HepG2 (cell line): ENCODE data around the gene ENTREP3. TPM values are rescaled to one million over a fixed set of nuclear protein-coding genes. Genes with fewer than 3 reads are reported as not detected.

Experiments
- ARNT2 ChIP-seq: sonication (generic); formaldehyde crosslinking; IDR thresholded peaks from 2 replicates; pipeline ENCODE4 v1.8.0; 2022; ENCODE audit warnings: mild to moderate bottlenecking, low read depth, missing genetic modification reagents, moderate library complexity
- DBP ChIP-seq: sonication (generic); formaldehyde crosslinking; IDR thresholded peaks from 2 replicates; pipeline ENCODE4 v1.4.0; 2020; ENCODE audit warnings: missing genetic modification reagents; ENCODE audit errors: not compliant biosample characterization
- DR1 ChIP-seq: sonication (generic); formaldehyde crosslinking; IDR thresholded peaks from 2 replicates; pipeline ENCODE4 v1.8.0; 2021; ENCODE audit warnings: mild to moderate bottlenecking, missing genetic modification reagents, inconsistent platforms
- HNRNPUL1 ChIP-seq: fragments of 200-400 bp; formaldehyde crosslinking; IDR thresholded peaks from 2 replicates; pipeline ENCODE4 v1.6.1; 2017; ENCODE audit warnings: low read depth, mild to moderate bottlenecking, low read length, moderate library complexity
- IRF1 ChIP-seq: sonication (generic); formaldehyde crosslinking; IDR thresholded peaks from 2 replicates; pipeline ENCODE4 v1.4.0; 2020; ENCODE audit warnings: low read depth, mild to moderate bottlenecking, missing genetic modification reagents
- MED8 ChIP-seq: sonication (generic); formaldehyde crosslinking; IDR thresholded peaks from 2 replicates; pipeline ENCODE4 v1.8.1; 2023; ENCODE audit warnings: mild to moderate bottlenecking, missing genetic modification reagents; ENCODE audit not compliant: insufficient replicate concordance
- MEIS2 ChIP-seq: sonication (generic); formaldehyde crosslinking; IDR thresholded peaks from 2 replicates; pipeline ENCODE4 v1.9.0; 2021; ENCODE audit warnings: mild to moderate bottlenecking, missing genetic modification reagents
- PHB2 ChIP-seq: fragments of 450-650 bp; IDR thresholded peaks from 2 replicates; pipeline ENCODE4 v1.6.1; 2018; ENCODE audit not compliant: partially characterized antibody
- PPARG ChIP-seq: conservative IDR thresholded peaks from 2 replicates; pipeline ENCODE4 v1.6.1; 2016; ENCODE audit warnings: missing biosample characterization, missing genetic modification reagents
- SALL1 ChIP-seq: sonication (generic); formaldehyde crosslinking; IDR thresholded peaks from 2 replicates; pipeline ENCODE4 v1.8.0; 2022; ENCODE audit warnings: mild to moderate bottlenecking, missing genetic modification reagents
- SMYD3 ChIP-seq: sonication (generic); formaldehyde crosslinking; IDR thresholded peaks from 2 replicates; pipeline ENCODE4 v1.8.1; 2023; ENCODE audit warnings: mild to moderate bottlenecking, missing genetic modification reagents
- SP2 ChIP-seq: sonication (generic); formaldehyde crosslinking; IDR thresholded peaks from 2 replicates; pipeline ENCODE4 v1.5.1; 2020; ENCODE audit warnings: mild to moderate bottlenecking, missing genetic modification reagents
- ZBTB21 ChIP-seq: sonication (generic); formaldehyde crosslinking; IDR thresholded peaks from 2 replicates; pipeline ENCODE4 v1.4.0; 2020; ENCODE audit warnings: missing genetic modification reagents
- ZBTB38 ChIP-seq: sonication (generic); formaldehyde crosslinking; IDR thresholded peaks from 2 replicates; pipeline ENCODE4 v1.5.1; 2020; ENCODE audit warnings: mild to moderate bottlenecking, missing genetic modification reagents
- ZFP41 ChIP-seq: sonication (generic); formaldehyde crosslinking; IDR thresholded peaks from 2 replicates; pipeline ENCODE4 v1.4.0; 2020; ENCODE audit warnings: mild to moderate bottlenecking, missing genetic modification reagents, borderline replicate concordance
- ZNF138 ChIP-seq: sonication (generic); formaldehyde crosslinking; IDR thresholded peaks from 2 replicates; pipeline ENCODE4 v1.5.0; 2020; ENCODE audit warnings: mild to moderate bottlenecking, low read depth, missing genetic modification reagents
- ZNF567 ChIP-seq: sonication (generic); formaldehyde crosslinking; IDR thresholded peaks from 2 replicates; pipeline ENCODE4 v1.8.1; 2023; ENCODE audit warnings: mild to moderate bottlenecking, missing genetic modification reagents, borderline replicate concordance
- ZNF607 ChIP-seq: sonication (generic); formaldehyde crosslinking; IDR thresholded peaks from 2 replicates; pipeline ENCODE4 v1.5.1; 2020; ENCODE audit warnings: missing genetic modification reagents, mild to moderate bottlenecking, borderline replicate concordance
- ZNF777 ChIP-seq: sonication (generic); formaldehyde crosslinking; IDR thresholded peaks from 2 replicates; pipeline ENCODE4 v1.4.0; 2020; ENCODE audit warnings: missing genetic modification reagents
- ZNF788 ChIP-seq: sonication (generic); formaldehyde crosslinking; IDR thresholded peaks from 2 replicates; pipeline ENCODE4 v1.5.0; 2020; ENCODE audit warnings: mild to moderate bottlenecking, missing genetic modification reagents, borderline replicate concordance
- ZNF790 ChIP-seq: sonication (generic); formaldehyde crosslinking; IDR thresholded peaks from 2 replicates; pipeline ENCODE4 v1.8.0; 2022; ENCODE audit warnings: missing genetic modification reagents, mild to moderate bottlenecking, borderline replicate concordance
- ZNF792 ChIP-seq: IDR thresholded peaks from 2 replicates; pipeline ENCODE4 v1.6.1; 2016
- ZNF878 ChIP-seq: sonication (generic); formaldehyde crosslinking; IDR thresholded peaks from 2 replicates; pipeline ENCODE4 v1.8.1; 2023; ENCODE audit warnings: mild to moderate bottlenecking, missing genetic modification reagents, moderate library complexity
- ZSCAN9 ChIP-seq: IDR thresholded peaks from 2 replicates; pipeline ENCODE4 v1.6.1; 2016; ENCODE audit warnings: borderline replicate concordance
- polyA plus RNA-seq, 8 experiments: library from polyadenylated mRNA; depleted of rRNA in 3 of 8; stranded (reverse) in 7 of 8; unstranded in 1 of 8; fragments of >200 nt; fragmentation: Illumina TruSeq in 4 of 8; extraction: Trizol in 4 of 8; gene quantifications; 2 replicates each; pipeline versions ENCODE4 v1.2.1 to v1.2.3, GENCODE V29; 2011 to 2016; ENCODE audit warnings: low read depth in 4 of 8, missing spikeins in 1 of 8, mixed read lengths in 1 of 8; ENCODE audit not compliant: insufficient read depth in 1 of 8
- total RNA-seq, 5 experiments: library from RNA; depleted of rRNA; stranded (reverse); fragments of >200 nt; fragmentation: Illumina TruSeq; extraction: Trizol; gene quantifications; 2 replicates each; pipeline ENCODE4 v1.2.3, GENCODE V29; 2016; ENCODE audit warnings: low read depth in 1 of 5
- TF ChIP-seq, protein P1 (sequence below): sonication (generic); formaldehyde crosslinking; IDR thresholded peaks from 2 replicates; pipeline ENCODE4 v1.8.1; 2023; ENCODE audit warnings: mild to moderate bottlenecking, missing genetic modification reagents, borderline replicate concordance
- TF ChIP-seq, protein P2 (sequence below): IDR thresholded peaks from 2 replicates; pipeline ENCODE4 v1.6.1; 2016; ENCODE audit warnings: low read depth, borderline replicate concordance
- TF ChIP-seq, protein P3 (sequence below): sonication (generic); formaldehyde crosslinking; IDR thresholded peaks from 2 replicates; pipeline ENCODE4 v1.5.1; 2020; ENCODE audit warnings: missing genetic modification reagents, mild to moderate bottlenecking, borderline replicate concordance

ENTREP3 gene
- total and polyA plus RNA-seq, 2 of the 13 experiments (the other 11 are each of a cell fraction or from before 2014, with no cell fraction given), result 4.1 to 9.9 TPM

DNA sequence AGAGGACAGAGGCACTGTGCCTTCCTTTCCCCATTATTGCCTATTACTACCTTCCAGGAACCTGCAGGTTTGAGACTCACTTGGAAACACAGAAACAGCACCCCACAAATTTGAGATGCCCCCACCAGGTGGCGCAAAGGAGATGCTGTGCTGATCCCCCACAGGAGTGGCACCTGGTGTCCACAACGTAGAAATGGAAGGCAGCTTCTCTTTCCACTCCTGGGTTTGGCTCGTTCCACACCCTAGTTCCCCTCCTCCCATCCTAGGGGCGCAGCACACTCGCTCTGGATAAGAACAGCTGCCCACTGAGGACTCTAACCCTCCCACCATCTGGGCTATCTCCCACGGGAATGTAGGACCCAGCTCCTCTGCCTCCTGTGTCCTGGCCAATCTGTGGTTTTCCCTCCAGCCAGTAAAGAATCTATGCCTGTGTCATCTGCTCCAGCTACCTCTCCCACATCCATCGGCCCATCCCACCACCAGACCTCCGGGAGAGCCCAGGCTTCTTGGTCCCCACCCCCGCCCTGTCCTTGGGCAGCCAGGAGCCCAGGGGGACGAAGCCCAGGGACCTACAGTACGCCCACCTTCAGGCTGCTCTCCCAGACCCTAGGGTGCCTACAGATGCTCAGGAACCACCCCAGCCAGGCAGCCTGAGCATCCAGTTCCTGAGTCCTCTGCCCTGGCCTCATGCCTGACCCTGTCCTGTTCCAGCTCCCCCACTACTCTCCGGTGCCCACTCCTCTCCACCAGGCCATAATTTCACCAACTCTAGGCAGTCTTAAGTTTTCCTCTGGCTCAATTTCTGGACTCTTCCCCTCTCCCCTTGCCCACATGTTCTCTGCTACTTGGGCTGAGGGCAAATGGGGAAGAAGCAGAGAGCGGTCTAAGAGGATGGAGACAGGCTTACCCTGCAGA is 48.1 kb downstream of the ENTREP3 start (continued):
- no peak for TF ChIP-seq ZSCAN9
- no peak for TF ChIP-seq HNRNPUL1
- TF ChIP-seq SP2, result no peak
- no peak for TF ChIP-seq ARNT2 (CRISPR knock-in tag)
- TF ChIP-seq, protein P1, sequence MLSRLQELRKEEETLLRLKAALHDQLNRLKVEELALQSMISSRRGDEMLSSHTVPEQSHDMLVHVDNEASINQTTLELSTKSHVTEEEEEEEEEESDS (CRISPR knock-in tag), result no peak
- no peak for TF ChIP-seq MED8
- no peak for TF ChIP-seq ZBTB38 (CRISPR knock-in tag)
- no peak for TF ChIP-seq ZNF607
- TF ChIP-seq ZBTB21 (CRISPR knock-in tag), result no peak
- TF ChIP-seq ZNF567, result no peak
- no peak for TF ChIP-seq ZNF138 (CRISPR knock-in tag)
- no peak for TF ChIP-seq DBP (CRISPR knock-in tag)
- TF ChIP-seq MEIS2 (CRISPR knock-in tag), result 0 out of 2 replicates have a peak, but pooled peaks have one; percentile 14
- TF ChIP-seq, protein P2, sequence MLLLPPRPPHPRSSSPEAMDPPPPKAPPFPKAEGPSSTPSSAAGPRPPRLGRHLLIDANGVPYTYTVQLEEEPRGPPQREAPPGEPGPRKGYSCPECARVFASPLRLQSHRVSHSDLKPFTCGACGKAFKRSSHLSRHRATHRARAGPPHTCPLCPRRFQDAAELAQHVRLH, result no peak
- TF ChIP-seq IRF1 (CRISPR knock-in tag), result no peak
- TF ChIP-seq SMYD3 (CRISPR knock-in tag), result no peak
- no peak for TF ChIP-seq DR1
- TF ChIP-seq, protein P3, sequence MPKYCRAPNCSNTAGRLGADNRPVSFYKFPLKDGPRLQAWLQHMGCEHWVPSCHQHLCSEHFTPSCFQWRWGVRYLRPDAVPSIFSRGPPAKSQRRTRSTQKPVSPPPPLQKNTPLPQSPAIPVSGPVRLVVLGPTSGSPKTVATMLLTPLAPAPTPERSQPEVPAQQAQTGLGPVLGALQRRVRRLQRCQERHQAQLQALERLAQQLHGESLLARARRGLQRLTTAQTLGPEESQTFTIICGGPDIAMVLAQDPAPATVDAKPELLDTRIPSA (CRISPR knock-in tag), result no peak
- TF ChIP-seq ZNF777 (CRISPR knock-in tag), result no peak
- no peak for TF ChIP-seq PHB2
- TF ChIP-seq ZNF792, result no peak
- TF ChIP-seq PPARG (CRISPR knock-in tag), result no peak
- peak; percentile 48; the same call in 1 of the 2 replicates for TF ChIP-seq SALL1 (CRISPR knock-in tag)
- no peak for TF ChIP-seq ZNF788 (CRISPR knock-in tag)
- no peak for TF ChIP-seq ZNF878 (CRISPR knock-in tag)
- no peak for TF ChIP-seq ZFP41 (CRISPR knock-in tag)
- TF ChIP-seq ZNF790 (CRISPR knock-in tag), result no peak
